ENCODE data around the gene WDR55. TPM values are rescaled to one million over a fixed set of nuclear protein-coding genes. Genes with fewer than 3 reads are reported as not detected.
"Not testable (repeated sequence)": the region's sequence is repeated elsewhere in the genome, so short reads cannot be mapped to it uniquely, and the experiment has no call there.

The WDR55 gene
- total RNA-seq, 1 experiment from 2014 or later, result 49.2 TPM

GRCh38 chr5:140713562-140714094, 48.9 kb downstream of the WDR55 start:
- no peaks in the 10 kb centered on the region for H3K36me3 ChIP-seq (ENCODE audit: control insufficient read depth, insufficient read depth, low read length)
- no peak overlapping the region for H3K4me3 ChIP-seq (ENCODE audit: low read depth in 2 of 2, low read length in 2 of 2)
- H3K27ac ChIP-seq (ENCODE audit: low read length), result no peak overlapping the region
- no peak for DNase-seq (ENCODE audit: low read depth, low spot score)
- in situ Hi-C loops (cut with HindIII; ENCODE audit: low pct_unique_long_range_greater_than_20kb, low sequenced_read_pairs), result no loop called here
- ChIA-PET CTCF (no interaction called here), POLR2A (no interaction called here)
- no peaks in the 10 kb centered on the region for H3K4me1 ChIP-seq (ENCODE audit: control insufficient read depth, insufficient read depth, low read length)
- BruUV-seq (replicated peaks), result no TSS peak
- H3K27me3 ChIP-seq (ENCODE audit: control insufficient read depth, insufficient read depth, low read length), result no peaks in the 10 kb centered on the region
- intact Hi-C loops (cut with micrococcal nuclease; ENCODE audit: unreplicated experiment), result loop anchor here (10.0 kb wide), 1 partner anchor 139 kb away; no protein-coding TSS in a partner anchor
- H3K9me3 ChIP-seq (ENCODE audit: control insufficient read depth, insufficient read depth, low read depth, low read length), result no peaks in the 10 kb centered on the region
- ATAC-seq, result no peak
- TF ChIP-seq POLR2AphosphoS5 (IDR thresholded peaks at IDR 0.05; ENCODE audit: low read depth, low read length) (no peak), TCF7L2 (IDR thresholded peaks at IDR 0.05; ENCODE audit: low read depth, low read length) (no peak), SIN3A (IDR thresholded peaks at IDR 0.05; ENCODE audit: borderline replicate concordance, insufficient read depth, low read depth, low read length) (no peak), REST (IDR thresholded peaks at IDR 0.05; ENCODE audit: insufficient read depth in 1 of 2, low read depth in 2 of 2, low read length in 1 of 2) (no peak), CTCF (IDR thresholded peaks at IDR 0.05) (no peak)

- H3K4me1 ChIP-seq (ENCODE audit: control insufficient read depth, insufficient read depth, low read length); in situ Hi-C loops (cut with HindIII; ENCODE audit: low pct_unique_long_range_greater_than_20kb, low sequenced_read_pairs); BruUV-seq (replicated peaks); H3K27me3 ChIP-seq (ENCODE audit: control insufficient read depth, insufficient read depth, low read length); ATAC-seq; H3K4me3 ChIP-seq (ENCODE audit: low read depth in 2 of 2, low read length in 2 of 2); CTCF ChIA-PET; DNase-seq (ENCODE audit: low read depth, low spot score); H3K9me3 ChIP-seq (ENCODE audit: control insufficient read depth, insufficient read depth, low read depth, low read length); POLR2A ChIA-PET; H3K36me3 ChIP-seq (ENCODE audit: control insufficient read depth, insufficient read depth, low read length); H3K27ac ChIP-seq (ENCODE audit: low read length): not testable (repeated sequence)
- intact Hi-C loops (cut with micrococcal nuclease; ENCODE audit: unreplicated experiment), result loop anchor here (10.0 kb wide), 1 partner anchor 141 kb away; no protein-coding TSS in a partner anchor
Observed at GRCh38 chr5:140716238-140716637, 51.5 kb downstream of the WDR55 start.

GRCh38 chr5:140718266-140718592, 53.5 kb downstream of the WDR55 start:
- in situ Hi-C loops (cut with HindIII; ENCODE audit: low pct_unique_long_range_greater_than_20kb, low sequenced_read_pairs) (no loop called here), intact Hi-C loops (cut with micrococcal nuclease; ENCODE audit: unreplicated experiment) (loop anchor here (10.0 kb wide), 1 partner anchor 143 kb away; no protein-coding TSS in a partner anchor)
- DNase-seq (ENCODE audit: low read depth, low spot score) (no peak), ATAC-seq (no peak; the same call in 1 of the 2 replicates)
- POLR2A ChIA-PET, result interaction anchor here (0.5 to 0.9 kb wide), 3 partner anchors 16 to 154 kb away, joined by 3 to 4 read pairs (median 4); partner anchors contain the start of gene ZMAT2
- no peaks in the 10 kb centered on the region for H3K27me3 ChIP-seq (ENCODE audit: control insufficient read depth, insufficient read depth, low read length)
- 0 out of 2 replicates have a peak, but pooled peaks cover 2% of the 10 kb centered on the region for H3K4me1 ChIP-seq (ENCODE audit: control insufficient read depth, insufficient read depth, low read length)
- peak overlapping the region; percentile 83 for H3K27ac ChIP-seq (ENCODE audit: low read length)
- no peaks in the 10 kb centered on the region for H3K9me3 ChIP-seq (ENCODE audit: control insufficient read depth, insufficient read depth, low read depth, low read length)
- H3K36me3 ChIP-seq (ENCODE audit: control insufficient read depth, insufficient read depth, low read length), result no peaks in the 10 kb centered on the region
- peak overlapping the region; percentile 55 to 72 for H3K4me3 ChIP-seq (ENCODE audit: low read depth in 2 of 2, low read length in 2 of 2)
- CTCF ChIA-PET, result interaction anchor here (0.5 kb wide), 1 partner anchor 8 kb away, joined by 4 read pairs; no protein-coding TSS in a partner anchor
- TF ChIP-seq TCF7L2 (IDR thresholded peaks at IDR 0.05; ENCODE audit: low read depth, low read length), result no peak
- no peak for TF ChIP-seq CTCF (IDR thresholded peaks at IDR 0.05)
- no TSS peak for BruUV-seq (replicated peaks)

- peak overlapping the region; percentile 55 to 72 for H3K4me3 ChIP-seq (ENCODE audit: low read depth in 2 of 2, low read length in 2 of 2)
Observed at GRCh38 chr5:140720738-140721137, 56.0 kb downstream of the WDR55 start.

More at GRCh38 chr5:140720738-140721137, 56.0 kb downstream of the WDR55 start:
- DNase-seq (ENCODE audit: low read depth, low spot score); BruUV-seq (replicated peaks); H3K36me3 ChIP-seq (ENCODE audit: control insufficient read depth, insufficient read depth, low read length); ATAC-seq; intact Hi-C loops (cut with micrococcal nuclease; ENCODE audit: unreplicated experiment); in situ Hi-C loops (cut with HindIII; ENCODE audit: low pct_unique_long_range_greater_than_20kb, low sequenced_read_pairs); H3K4me1 ChIP-seq (ENCODE audit: control insufficient read depth, insufficient read depth, low read length); H3K9me3 ChIP-seq (ENCODE audit: control insufficient read depth, insufficient read depth, low read depth, low read length); H3K27me3 ChIP-seq (ENCODE audit: control insufficient read depth, insufficient read depth, low read length); H3K27ac ChIP-seq (ENCODE audit: low read length): not testable (repeated sequence)
- ChIA-PET CTCF (interaction anchor here (0.7 kb wide), 1 partner anchor 120 kb away, joined by 5 read pairs; no protein-coding TSS in a partner anchor), POLR2A (interaction anchor here (0.7 to 1.5 kb wide), 2 partner anchors 10 to 149 kb away, joined by 5 to 10 read pairs; no protein-coding TSS in a partner anchor)

Data from Panc1 (cell line).